LNCAP (cell line): ENCODE results near the gene KRTAP5-2.

Source experiments
- TF ChIP-seq, protein P1 (sequence below): fragments of 450-650 bp; IDR thresholded peaks from 2 replicates; pipeline ENCODE4 v1.5.1; 2017; ENCODE audit warnings: mild to moderate bottlenecking

The KRTAP5-2 gene

DNA sequence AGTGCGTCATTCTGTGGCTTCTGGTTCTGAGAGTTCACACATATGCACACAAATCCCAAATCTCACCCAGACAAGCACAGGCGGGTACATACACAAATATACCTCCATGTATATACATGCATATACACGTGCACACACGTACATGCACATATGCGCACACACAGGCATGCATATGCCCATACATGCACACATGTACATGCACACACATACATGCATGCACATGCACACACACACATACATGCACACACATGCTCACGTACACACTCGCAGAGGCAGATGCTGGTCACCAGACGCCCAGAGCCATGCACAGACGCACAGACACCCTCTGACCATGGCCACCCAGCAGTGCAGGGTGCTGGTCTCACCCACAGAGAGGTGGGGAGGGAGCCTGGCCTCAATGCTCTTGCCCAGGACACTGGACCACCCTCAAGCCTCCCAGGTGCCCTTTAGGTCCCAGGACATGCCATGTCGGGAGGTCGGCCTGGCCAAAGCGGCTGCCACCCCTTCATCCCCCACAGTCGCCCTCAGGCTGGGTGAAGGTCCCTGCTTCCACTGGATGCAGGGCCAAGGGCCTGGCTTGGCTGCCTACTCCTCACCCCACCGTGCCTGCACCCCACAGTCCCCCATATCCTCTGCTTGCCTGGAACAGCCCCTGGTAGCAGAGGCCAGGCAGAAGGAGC, 35.5 kb downstream of the KRTAP5-2 start:
- TF ChIP-seq, protein P1, sequence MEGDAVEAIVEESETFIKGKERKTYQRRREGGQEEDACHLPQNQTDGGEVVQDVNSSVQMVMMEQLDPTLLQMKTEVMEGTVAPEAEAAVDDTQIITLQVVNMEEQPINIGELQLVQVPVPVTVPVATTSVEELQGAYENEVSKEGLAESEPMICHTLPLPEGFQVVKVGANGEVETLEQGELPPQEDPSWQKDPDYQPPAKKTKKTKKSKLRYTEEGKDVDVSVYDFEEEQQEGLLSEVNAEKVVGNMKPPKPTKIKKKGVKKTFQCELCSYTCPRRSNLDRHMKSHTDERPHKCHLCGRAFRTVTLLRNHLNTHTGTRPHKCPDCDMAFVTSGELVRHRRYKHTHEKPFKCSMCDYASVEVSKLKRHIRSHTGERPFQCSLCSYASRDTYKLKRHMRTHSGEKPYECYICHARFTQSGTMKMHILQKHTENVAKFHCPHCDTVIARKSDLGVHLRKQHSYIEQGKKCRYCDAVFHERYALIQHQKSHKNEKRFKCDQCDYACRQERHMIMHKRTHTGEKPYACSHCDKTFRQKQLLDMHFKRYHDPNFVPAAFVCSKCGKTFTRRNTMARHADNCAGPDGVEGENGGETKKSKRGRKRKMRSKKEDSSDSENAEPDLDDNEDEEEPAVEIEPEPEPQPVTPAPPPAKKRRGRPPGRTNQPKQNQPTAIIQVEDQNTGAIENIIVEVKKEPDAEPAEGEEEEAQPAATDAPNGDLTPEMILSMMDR: no peak

DNA sequence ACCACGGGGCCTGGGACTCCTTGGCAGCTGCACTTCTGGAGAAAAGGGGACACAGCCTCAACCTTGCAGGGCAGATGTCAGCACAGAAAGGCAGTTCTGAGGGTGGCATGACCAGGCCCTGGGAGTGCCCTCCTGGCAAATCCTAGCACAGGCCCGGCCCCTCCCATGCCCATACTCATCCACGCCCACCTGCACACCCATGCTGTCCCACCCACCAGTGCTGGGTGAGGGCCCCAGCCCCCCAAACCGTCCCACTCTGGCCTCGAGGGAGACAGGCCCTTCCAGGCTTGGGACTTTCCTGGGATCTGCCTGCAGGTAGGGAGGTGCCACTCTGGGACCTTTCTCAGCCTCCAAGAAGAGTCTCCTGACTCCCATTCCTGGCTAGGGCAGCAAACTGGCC, 36.1 kb downstream of the KRTAP5-2 start:
- TF ChIP-seq, protein P1: no peak

DNA sequence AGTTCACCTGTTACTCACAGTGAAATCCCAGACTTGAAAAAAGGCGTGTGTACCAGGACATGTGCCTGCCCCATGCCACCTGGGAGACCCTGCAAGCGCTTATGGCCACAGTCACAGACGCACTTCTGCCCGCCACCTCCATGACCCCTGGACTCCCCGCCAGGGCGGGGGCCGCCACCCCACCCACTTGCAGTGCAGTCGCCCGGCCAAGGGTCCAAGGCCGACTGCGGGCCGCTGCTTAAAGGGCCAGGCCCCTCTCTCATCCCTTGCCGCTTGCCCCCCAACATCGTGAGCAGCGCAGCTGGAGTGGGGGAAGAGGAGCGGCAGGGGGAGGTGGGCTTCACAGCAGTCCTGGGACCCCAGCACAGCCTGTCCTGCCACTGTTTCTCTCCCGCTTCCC, 36.8 kb downstream of the KRTAP5-2 start:
- TF ChIP-seq, protein P1: no peak

DNA sequence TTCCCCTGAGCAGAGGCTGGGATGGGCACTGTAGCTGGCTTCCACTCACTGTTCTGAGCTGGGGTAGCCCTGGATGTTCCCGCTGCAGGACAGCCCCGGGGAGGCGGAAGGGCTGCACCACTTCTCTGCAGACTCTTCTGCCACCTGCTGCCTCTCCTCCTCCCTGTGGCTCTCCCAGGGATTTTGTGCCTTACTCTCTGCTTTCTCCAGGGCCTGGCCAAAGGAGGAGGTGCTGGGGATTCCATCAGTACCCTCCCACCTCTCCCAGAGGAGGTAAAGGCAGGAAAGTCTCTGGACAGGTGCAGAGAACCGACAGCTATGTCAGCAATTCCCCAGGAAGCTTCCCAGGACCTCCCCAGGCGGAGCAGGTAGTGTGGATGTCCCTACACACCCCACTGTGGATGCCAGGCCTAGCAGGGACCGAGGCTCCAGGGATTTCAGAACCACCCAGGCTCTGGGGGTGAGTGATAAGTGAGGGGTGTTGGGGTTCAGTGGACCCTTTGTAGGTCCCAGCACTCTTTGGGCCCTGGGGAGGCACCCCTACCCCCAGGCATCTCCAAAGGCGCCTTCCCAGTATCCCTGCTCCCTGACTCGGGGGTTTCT, 37.3 kb downstream of the KRTAP5-2 start:
- TF ChIP-seq, protein P1: no peak

DNA sequence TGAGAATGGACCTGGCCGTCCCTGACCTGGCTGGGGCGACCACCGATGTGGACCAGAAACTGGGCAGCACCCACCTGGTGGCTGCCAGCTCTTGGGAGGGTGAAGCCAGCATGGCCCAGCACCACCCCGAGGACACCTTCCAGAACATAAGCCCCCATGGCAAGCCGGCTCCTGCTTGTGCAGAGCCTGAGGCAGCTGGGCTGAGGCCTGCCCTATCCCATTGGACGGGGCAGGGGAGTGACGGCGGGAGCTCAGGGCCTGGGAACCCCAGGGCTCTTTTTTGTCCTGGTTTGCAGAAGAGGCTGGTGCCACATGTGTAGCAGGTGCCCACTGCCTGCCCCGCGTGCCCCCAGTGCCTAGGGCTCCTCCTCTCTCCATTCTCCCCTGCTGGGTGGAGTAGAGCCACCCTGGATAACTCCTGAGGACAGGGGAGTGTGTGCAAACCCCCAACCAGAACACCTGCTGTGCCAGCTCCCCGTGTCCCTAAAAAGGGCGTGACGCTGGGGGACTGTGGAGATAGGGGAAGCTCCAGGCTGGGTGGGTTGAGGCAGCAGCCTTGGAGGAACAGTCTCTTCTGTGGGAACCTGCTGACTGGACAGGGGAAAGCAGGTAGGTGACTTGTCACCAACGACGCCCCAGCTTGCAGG, 38.0 kb downstream of the KRTAP5-2 start:
- TF ChIP-seq, protein P1: no peak

DNA sequence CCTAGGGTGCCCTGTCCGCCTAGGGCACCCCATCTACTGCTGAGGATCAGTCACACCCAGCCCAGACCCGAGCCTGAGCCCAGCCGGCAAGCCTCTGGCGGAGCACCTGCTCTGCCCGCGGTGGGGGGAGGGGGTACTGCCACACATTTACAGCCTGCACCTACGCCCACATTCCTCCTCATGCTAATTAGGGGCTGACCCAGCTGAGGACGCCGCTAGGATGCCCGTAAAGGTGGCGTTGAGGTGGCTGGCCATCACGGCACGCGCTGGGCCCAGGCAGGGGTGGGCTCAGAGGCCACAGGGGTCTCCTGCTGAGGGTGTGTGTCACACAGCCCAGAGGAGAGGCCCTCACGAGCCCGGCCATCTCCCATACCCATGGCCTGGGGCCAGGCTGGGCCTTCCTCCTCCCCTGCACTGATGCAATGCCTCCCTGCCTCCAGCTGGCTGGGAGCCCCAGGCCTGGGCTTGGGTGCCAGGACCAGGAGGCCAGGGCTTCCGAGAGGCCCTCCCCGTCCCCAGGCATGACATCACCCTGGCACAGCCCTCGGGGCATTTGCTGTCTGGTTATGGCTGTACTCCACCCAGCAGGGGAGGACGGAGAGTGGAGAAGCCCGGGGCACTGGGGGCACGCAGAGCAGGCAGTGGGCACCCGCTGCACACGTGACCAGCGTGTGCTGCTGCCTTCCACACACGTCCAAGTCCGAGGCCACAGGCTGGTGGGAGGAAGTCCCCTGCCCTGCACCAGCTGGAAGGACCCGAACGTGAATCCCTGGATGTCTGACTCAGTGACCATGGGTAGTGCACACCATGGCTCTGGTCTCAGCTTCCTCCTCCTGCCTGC, 38.8 kb downstream of the KRTAP5-2 start:
- TF ChIP-seq, protein P1: no peak

DNA sequence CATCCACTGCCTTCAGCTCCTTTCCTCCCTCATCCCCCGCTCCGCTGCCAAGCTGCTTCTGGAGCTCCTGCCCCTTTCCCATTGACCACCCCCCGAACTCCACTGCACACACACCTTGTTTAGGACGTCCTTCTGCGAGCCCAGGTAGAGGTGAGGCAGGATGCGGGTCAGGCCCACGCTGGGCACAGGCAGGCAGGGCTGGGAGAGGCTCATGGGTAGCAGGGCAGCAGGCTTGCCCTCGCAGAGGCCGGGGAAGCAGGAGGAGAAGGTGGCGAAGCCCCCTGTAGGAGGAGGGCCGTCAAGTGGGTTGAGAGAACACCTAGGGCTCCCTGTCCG, 39.4 kb downstream of the KRTAP5-2 start:
- TF ChIP-seq, protein P1: no peak
